Measurements from ENCODE around the gene TSC22D2.

DNA sequence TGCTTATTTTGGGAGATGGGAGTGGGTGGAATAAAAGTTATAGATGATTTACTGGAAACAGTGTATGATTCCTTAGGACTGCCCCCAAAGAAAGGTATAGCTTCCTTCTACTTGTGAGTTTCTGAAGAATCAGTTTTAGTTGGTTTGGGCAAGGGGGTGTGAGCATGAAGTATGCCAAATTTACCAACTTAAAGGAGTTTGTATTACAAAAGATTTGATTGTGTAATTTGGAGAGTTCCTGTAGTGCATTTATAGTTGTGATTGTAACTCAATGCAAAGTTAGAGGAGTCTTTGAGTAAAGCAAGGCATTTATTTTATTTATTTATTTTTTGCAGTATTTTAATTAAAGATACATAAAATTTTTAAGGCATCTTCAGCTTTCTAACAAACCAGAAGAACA is 42.8 kb downstream of the TSC22D2 start:
- TF ChIP-seq, protein P1, sequence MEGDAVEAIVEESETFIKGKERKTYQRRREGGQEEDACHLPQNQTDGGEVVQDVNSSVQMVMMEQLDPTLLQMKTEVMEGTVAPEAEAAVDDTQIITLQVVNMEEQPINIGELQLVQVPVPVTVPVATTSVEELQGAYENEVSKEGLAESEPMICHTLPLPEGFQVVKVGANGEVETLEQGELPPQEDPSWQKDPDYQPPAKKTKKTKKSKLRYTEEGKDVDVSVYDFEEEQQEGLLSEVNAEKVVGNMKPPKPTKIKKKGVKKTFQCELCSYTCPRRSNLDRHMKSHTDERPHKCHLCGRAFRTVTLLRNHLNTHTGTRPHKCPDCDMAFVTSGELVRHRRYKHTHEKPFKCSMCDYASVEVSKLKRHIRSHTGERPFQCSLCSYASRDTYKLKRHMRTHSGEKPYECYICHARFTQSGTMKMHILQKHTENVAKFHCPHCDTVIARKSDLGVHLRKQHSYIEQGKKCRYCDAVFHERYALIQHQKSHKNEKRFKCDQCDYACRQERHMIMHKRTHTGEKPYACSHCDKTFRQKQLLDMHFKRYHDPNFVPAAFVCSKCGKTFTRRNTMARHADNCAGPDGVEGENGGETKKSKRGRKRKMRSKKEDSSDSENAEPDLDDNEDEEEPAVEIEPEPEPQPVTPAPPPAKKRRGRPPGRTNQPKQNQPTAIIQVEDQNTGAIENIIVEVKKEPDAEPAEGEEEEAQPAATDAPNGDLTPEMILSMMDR (IDR thresholded peaks at IDR 0.05 in 2 of 3, conservative IDR thresholded peaks at IDR 0.05 in 1 of 3; ENCODE audit: borderline replicate concordance in 1 of 3, insufficient read depth in 1 of 3, low read depth in 2 of 3, low read length in 2 of 3) = no peak
- TF ChIP-seq YY1 (IDR thresholded peaks at IDR 0.05; ENCODE audit: extremely low read depth, insufficient replicate concordance, low read depth, low read length) (no peak), EGR1 (IDR thresholded peaks at IDR 0.05; ENCODE audit: low read depth) (no peak), POLR2A (IDR thresholded peaks at IDR 0.05; ENCODE audit: borderline replicate concordance, extremely low read depth, insufficient read depth, insufficient read length) (no peak), EZH2phosphoT487 (IDR thresholded peaks at IDR 0.05; ENCODE audit: borderline replicate concordance) (no peak)

All from HCT116 (cell line).